Measurements from ENCODE around the gene PRRX2. TPM values are rescaled to one million over a fixed set of nuclear protein-coding genes. Genes with fewer than 3 reads are reported as not detected.
A peak's percentile ranks its signal among the peaks of the same experiment; 100 is the strongest.

The PRRX2 gene
- total RNA-seq, 1 donor from 2014 or later = not detected

- TF ChIP-seq, protein P1, sequence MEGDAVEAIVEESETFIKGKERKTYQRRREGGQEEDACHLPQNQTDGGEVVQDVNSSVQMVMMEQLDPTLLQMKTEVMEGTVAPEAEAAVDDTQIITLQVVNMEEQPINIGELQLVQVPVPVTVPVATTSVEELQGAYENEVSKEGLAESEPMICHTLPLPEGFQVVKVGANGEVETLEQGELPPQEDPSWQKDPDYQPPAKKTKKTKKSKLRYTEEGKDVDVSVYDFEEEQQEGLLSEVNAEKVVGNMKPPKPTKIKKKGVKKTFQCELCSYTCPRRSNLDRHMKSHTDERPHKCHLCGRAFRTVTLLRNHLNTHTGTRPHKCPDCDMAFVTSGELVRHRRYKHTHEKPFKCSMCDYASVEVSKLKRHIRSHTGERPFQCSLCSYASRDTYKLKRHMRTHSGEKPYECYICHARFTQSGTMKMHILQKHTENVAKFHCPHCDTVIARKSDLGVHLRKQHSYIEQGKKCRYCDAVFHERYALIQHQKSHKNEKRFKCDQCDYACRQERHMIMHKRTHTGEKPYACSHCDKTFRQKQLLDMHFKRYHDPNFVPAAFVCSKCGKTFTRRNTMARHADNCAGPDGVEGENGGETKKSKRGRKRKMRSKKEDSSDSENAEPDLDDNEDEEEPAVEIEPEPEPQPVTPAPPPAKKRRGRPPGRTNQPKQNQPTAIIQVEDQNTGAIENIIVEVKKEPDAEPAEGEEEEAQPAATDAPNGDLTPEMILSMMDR (IDR thresholded peaks at IDR 0.05; ENCODE audit: insufficient read depth, low read length, severe bottlenecking) = no peak
- H3K36me3 ChIP-seq (ENCODE audit: control insufficient read depth, insufficient read depth, low read length) = no peaks in the 10 kb centered on the region
- no peak overlapping the region for H3K4me3 ChIP-seq (ENCODE audit: low read depth, low read length)
- FAIRE-seq (no peak), DNase-seq (ENCODE audit: low read depth) (no peak)
- H3K27me3 ChIP-seq (ENCODE audit: control insufficient read depth, insufficient read depth, low read length) = peaks cover 20% of the 10 kb centered on the region
Observed at GRCh38 chr9:129695870-129696269, 30.4 kb downstream of the PRRX2 start.

DNA sequence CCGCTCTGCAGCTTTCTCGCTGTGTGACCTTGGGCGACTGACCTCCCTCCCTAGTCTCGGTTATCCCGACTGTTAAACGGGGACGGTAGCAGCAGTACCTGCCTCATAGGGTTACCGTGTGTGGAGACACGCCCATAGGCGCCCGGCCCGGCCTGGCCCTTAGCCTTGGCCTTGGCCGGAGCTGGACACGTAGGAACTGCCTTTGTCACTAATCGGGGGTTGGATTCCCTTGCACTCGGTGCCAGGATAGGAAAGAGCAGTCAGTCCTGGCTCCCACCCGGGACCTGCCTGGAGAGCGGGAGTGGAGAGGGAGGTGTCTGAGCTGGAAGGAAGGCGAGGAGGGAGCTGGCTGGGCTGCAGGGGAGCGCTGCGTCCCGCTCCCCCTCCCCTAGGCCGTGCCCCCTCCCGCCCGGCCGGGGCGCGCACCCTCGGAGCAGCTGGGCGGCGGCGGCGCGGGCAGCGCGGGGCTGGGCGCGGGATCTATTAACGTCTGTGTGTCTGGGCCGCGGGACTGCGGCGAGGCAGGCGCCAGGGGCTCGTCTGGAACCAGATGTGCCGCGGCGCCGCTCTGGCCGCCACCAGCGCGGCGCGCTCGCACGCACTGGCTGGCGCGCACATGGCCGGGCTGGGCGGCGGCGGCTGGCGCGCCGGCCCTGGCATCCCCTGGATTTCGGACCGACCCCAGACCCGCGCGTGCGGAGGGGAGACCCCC lies 31.7 kb downstream of the PRRX2 start:
- H3K36me3 ChIP-seq (ENCODE audit: control insufficient read depth, insufficient read depth, low read length) = no peaks in the 10 kb centered on the region

GRCh38 chr9:129697656-129698253 lies 32.3 kb downstream of the PRRX2 start:
- no peak for DNase-seq (ENCODE audit: low read depth)
- Histone ChIP-seq H3K36me3 (ENCODE audit: control insufficient read depth, insufficient read depth, low read length) (no peaks in the 10 kb centered on the region), H3K4me3 (ENCODE audit: low read depth, low read length) (peak overlapping the region; percentile 29), H3K27me3 (ENCODE audit: control insufficient read depth, insufficient read depth, low read length) (peaks cover 22% of the 10 kb centered on the region)
- no peak for FAIRE-seq
- TF ChIP-seq, protein P1 (IDR thresholded peaks at IDR 0.05; ENCODE audit: insufficient read depth, low read length, severe bottlenecking) = no peak

More for the DNA sequence above, 31.7 kb downstream of the PRRX2 start:
- Histone ChIP-seq H3K27me3 (ENCODE audit: control insufficient read depth, insufficient read depth, low read length) (peaks cover 22% of the 10 kb centered on the region), H3K4me3 (ENCODE audit: low read depth, low read length) (peak overlapping the region; percentile 29)
- no peak for FAIRE-seq
- TF ChIP-seq, protein P1 (IDR thresholded peaks at IDR 0.05; ENCODE audit: insufficient read depth, low read length, severe bottlenecking) = no peak
- no peak for DNase-seq (ENCODE audit: low read depth)

- FAIRE-seq = no peak
- Histone ChIP-seq H3K36me3 (ENCODE audit: control insufficient read depth, insufficient read depth, low read length) (no peaks in the 10 kb centered on the region), H3K27me3 (ENCODE audit: control insufficient read depth, insufficient read depth, low read length) (peaks cover 22% of the 10 kb centered on the region), H3K4me3 (ENCODE audit: low read depth, low read length) (no peak overlapping the region)
- TF ChIP-seq, protein P1 (IDR thresholded peaks at IDR 0.05; ENCODE audit: insufficient read depth, low read length, severe bottlenecking) = no peak
- DNase-seq (ENCODE audit: low read depth) = no peak
Observed at GRCh38 chr9:129698254-129698757, 32.9 kb downstream of the PRRX2 start.

DNA sequence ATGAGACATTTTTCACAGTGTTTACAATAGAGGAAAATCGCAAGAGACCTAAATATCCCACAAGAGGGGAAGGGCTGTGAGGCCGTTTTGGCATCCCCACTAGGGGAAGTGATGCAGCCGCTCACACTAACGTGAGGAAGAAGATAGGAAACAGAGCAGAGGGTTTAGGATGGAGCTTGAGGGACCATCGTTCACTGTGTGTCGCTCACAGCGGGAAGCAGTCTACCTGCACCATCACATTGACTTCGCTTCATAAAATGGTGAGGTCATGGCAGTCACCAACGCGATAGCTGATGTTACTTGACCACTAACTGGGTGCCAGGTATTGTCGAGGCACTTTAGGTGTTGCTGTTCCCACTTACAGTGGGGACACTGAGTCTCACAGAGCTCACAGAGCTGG lies 35.6 kb downstream of the PRRX2 start:
- H3K36me3 ChIP-seq (ENCODE audit: control insufficient read depth, insufficient read depth, low read length) = no peaks in the 10 kb centered on the region
- H3K4me3 ChIP-seq (ENCODE audit: low read depth, low read length) = no peak overlapping the region
- DNase-seq (ENCODE audit: low read depth) = no peak
- H3K27me3 ChIP-seq (ENCODE audit: control insufficient read depth, insufficient read depth, low read length) = peaks cover 23% of the 10 kb centered on the region
- FAIRE-seq = peak; percentile 13
- TF ChIP-seq, protein P1 (IDR thresholded peaks at IDR 0.05; ENCODE audit: insufficient read depth, low read length, severe bottlenecking) = no peak
